Endodermal cell (in vitro differentiated cells): ENCODE data around the gene ZNF200. TPM values are rescaled to one million over a fixed set of nuclear protein-coding genes. Genes with fewer than 3 reads are reported as not detected.
A peak's percentile ranks its signal among the peaks of the same experiment; 100 is the strongest.

Experiments used
- DNase-seq: peaks from one replicate; pipeline ENCODE4 v3.0.0-alpha.2; 2017
- H3K27ac ChIP-seq: 2 replicates; pipeline ENCODE4 v1.5.1; 2013; ENCODE audit warnings: mild to moderate bottlenecking, low read depth, low read length, moderate library complexity
- H3K27me3 ChIP-seq: 2 replicates; pipeline ENCODE4 v1.6.1; 2013; ENCODE audit warnings: mild to moderate bottlenecking, low read length, moderate library complexity; ENCODE audit not compliant: insufficient read depth, control insufficient read depth, poor library complexity, severe bottlenecking
- H3K36me3 ChIP-seq: 2 replicates; pipeline ENCODE4 v1.7.0; 2013; ENCODE audit warnings: mild to moderate bottlenecking, low read length, moderate library complexity; ENCODE audit not compliant: control insufficient read depth, insufficient read depth
- H3K4me1 ChIP-seq: one replicate; pipeline ENCODE4 v1.7.0; 2013; ENCODE audit warnings: low read length; ENCODE audit not compliant: control insufficient read depth, insufficient read depth
- H3K4me3 ChIP-seq: 2 replicates; pipeline ENCODE4 v1.5.1; 2013; ENCODE audit warnings: mild to moderate bottlenecking, low read length, moderate library complexity
- H3K9ac ChIP-seq: 2 replicates; pipeline ENCODE4 v1.6.1; 2013; ENCODE audit warnings: mild to moderate bottlenecking, low read length, moderate library complexity; ENCODE audit not compliant: poor library complexity, severe bottlenecking; ENCODE audit errors: extremely low read depth
- H3K9me3 ChIP-seq: 2 replicates; pipeline ENCODE4 v1.6.1; 2013; ENCODE audit warnings: mild to moderate bottlenecking, low read length, moderate library complexity; ENCODE audit not compliant: control insufficient read depth
- H3K27ac Mint-ChIP-seq: 2 replicates; pipeline ENCODE4 v1.8.0; 2020; ENCODE audit warnings: mixed read lengths
- H3K27me3 Mint-ChIP-seq: 2 replicates; pipeline ENCODE4 v1.8.0; 2021; ENCODE audit warnings: mild to moderate bottlenecking, mixed read lengths; ENCODE audit not compliant: insufficient read depth
- H3K36me3 Mint-ChIP-seq: 2 replicates; pipeline ENCODE4 v1.8.0; 2020; ENCODE audit warnings: low read depth, mixed read lengths
- H3K4me1 Mint-ChIP-seq: 2 replicates; pipeline ENCODE4 v1.8.0; 2020; ENCODE audit warnings: mixed read lengths
- H3K4me3 Mint-ChIP-seq: 2 replicates; pipeline ENCODE4 v1.8.0; 2020; ENCODE audit warnings: mild to moderate bottlenecking, moderate library complexity, mixed read lengths
- H3K9me3 Mint-ChIP-seq: 2 replicates; pipeline ENCODE4 v1.8.0; 2020; ENCODE audit warnings: mild to moderate bottlenecking, mixed read lengths
- CTCF ChIP-seq: fragments of 200-600 bp; sonication (generic); conservative IDR thresholded peaks from 2 replicates; pipeline ENCODE4 v1.5.0; 2021; ENCODE audit warnings: antibody characterized with exemption, mild to moderate bottlenecking
- WGBS, 2 experiments: methylation state at CpG; one replicate each; pipeline versions ENCODE4 v1.1.5 to v1.1.7; 2013; ENCODE audit warnings: missing lambda C conversion rate in 2 of 2, mixed read lengths in 1 of 2; ENCODE audit not compliant: insufficient coverage in 1 of 2, insufficient read length in 1 of 2; 5-methylcytosine and 5-hydroxymethylcytosine counted together
- total RNA-seq, 2 donors: library from RNA; stranded (reverse); fragmentation: NEBNext Ultra II Directional in 1 of 2; extraction: Animal tissue kit (Norgen Biotek cat#: 25700) in 1 of 2; gene quantifications; 2 replicates in 1 of 2; 3 replicates in 1 of 2; pipeline ENCODE4 v1.2.1, GENCODE V29; 2021

ZNF200 gene
- total RNA-seq, 2 donors from 2014 or later: 11.2 TPM

GRCh38 chr16:3262517-3262916 lies 27.6 kb upstream of the ZNF200 start:
- 91 to 97% methylated on average over 2 to 4 of the region's 4 CpGs for WGBS, 2 experiments
- peaks cover 50% of the 10 kb centered on the region for H3K27me3 Mint-ChIP-seq
- H3K27ac Mint-ChIP-seq: no peak overlapping the region

GRCh38 chr16:3259836-3260235 lies 24.9 kb upstream of the ZNF200 start:
- H3K27me3 ChIP-seq: peaks cover 14% of the 10 kb centered on the region
- no peak overlapping the region for H3K9ac ChIP-seq
- no peak overlapping the region for H3K27ac ChIP-seq
- peaks cover 15% of the 10 kb centered on the region for H3K9me3 Mint-ChIP-seq
- 94 to 97% methylated on average over 7 of the region's 8 CpGs for WGBS, 2 experiments
- DNase-seq: no peak
- no peaks in the 10 kb centered on the region for H3K4me1 ChIP-seq
- no peaks in the 10 kb centered on the region for H3K36me3 ChIP-seq
- no peak overlapping the region for H3K4me3 ChIP-seq
- peaks cover 3% of the 10 kb centered on the region for H3K4me1 Mint-ChIP-seq
- H3K36me3 Mint-ChIP-seq: no peaks in the 10 kb centered on the region
- no peak overlapping the region for H3K4me3 Mint-ChIP-seq
- peaks cover 58% of the 10 kb centered on the region for H3K27me3 Mint-ChIP-seq
- no peak for TF ChIP-seq CTCF
- H3K9me3 ChIP-seq: no peaks in the 10 kb centered on the region
- H3K27ac Mint-ChIP-seq: no peak overlapping the region

More at GRCh38 chr16:3262517-3262916, 27.6 kb upstream of the ZNF200 start:
- peaks cover 3% of the 10 kb centered on the region for H3K4me1 Mint-ChIP-seq
- Histone ChIP-seq H3K4me3 (no peak overlapping the region), H3K27ac (no peak overlapping the region), H3K9me3 (peaks cover 4% of the 10 kb centered on the region), H3K4me1 (no peaks in the 10 kb centered on the region), H3K9ac (no peak overlapping the region), H3K36me3 (no peaks in the 10 kb centered on the region), H3K27me3 (peaks cover 9% of the 10 kb centered on the region)
- peaks cover 30% of the 10 kb centered on the region for H3K9me3 Mint-ChIP-seq
- DNase-seq: no peak
- TF ChIP-seq CTCF: no peak
- peak overlapping the region; percentile 65 for H3K4me3 Mint-ChIP-seq
- no peaks in the 10 kb centered on the region for H3K36me3 Mint-ChIP-seq

- Mint-ChIP-seq H3K27ac (no peak overlapping the region), H3K36me3 (no peaks in the 10 kb centered on the region), H3K27me3 (peaks cover 42% of the 10 kb centered on the region), H3K4me1 (no peaks in the 10 kb centered on the region), H3K9me3 (no peaks in the 10 kb centered on the region), H3K4me3 (no peak overlapping the region)
- Histone ChIP-seq H3K27ac (no peak overlapping the region), H3K9me3 (no peaks in the 10 kb centered on the region), H3K4me3 (no peak overlapping the region), H3K4me1 (no peaks in the 10 kb centered on the region), H3K27me3 (peaks cover 5% of the 10 kb centered on the region), H3K36me3 (no peaks in the 10 kb centered on the region), H3K9ac (no peak overlapping the region)
- TF ChIP-seq CTCF: no peak
- DNase-seq: no peak
- WGBS, 2 experiments: 79 to 82% methylated on average over 8 to 9 of the region's 9 CpGs
These were observed 22.0 kb upstream of the ZNF200 start for GRCh38 chr16:3256866-3257465.
